HCT116 (cell line): Measurements from ENCODE around the gene C2orf72. TPM values are rescaled to one million over a fixed set of nuclear protein-coding genes. Genes with fewer than 3 reads are reported as not detected.

Experiments
- ATAC-seq: fragments of 200-7000 bp; cut with Tn5 transposase; 2 replicates; pipeline ENCODE4 v1.9.1; 2020; ENCODE audit warnings: mild to moderate bottlenecking, moderate library complexity
- BruUV-seq: library from RNA; stranded (reverse); fragments of 400-500 nt; replicated peaks from 2 replicates; lab custom pipeline; 2021; lab: Mats Ljungman, UMichigan
- CTCF ChIA-PET: fragments of 300-600 bp; sonication (Branson Sonifier 250); formaldehyde crosslinking; loops from one replicate; lab custom pipeline; 2021; ENCODE audit warnings: antibody characterized with exemption; lab: Charles Lee
- POLR2A ChIA-PET: fragments of 300-600, 350-600 bp; sonication (Branson Sonifier 250); formaldehyde crosslinking; loops from one replicate; lab custom pipeline; 2021; ENCODE audit warnings: antibody characterized with exemption; lab: Charles Lee
- RAD21 ChIA-PET, 2 experiments: fragments of 300-600 bp; sonication (Branson Sonifier 250); formaldehyde crosslinking; loops; one replicate each; lab custom pipeline; 2023; ENCODE audit warnings: low total read pairs in 2 of 2; ENCODE audit not compliant: uncharacterized antibody in 2 of 2, unreplicated experiment in 2 of 2, low non-redundant PET in 1 of 2; lab: Charles Lee
- DNase-seq: peaks from one replicate; pipeline ENCODE4 v3.0.0-alpha.2; 2010; ENCODE audit warnings: low read depth, low spot score
- H2AFZ ChIP-seq: fragments of 200-600 bp; shearing (Covaris generic), sonication (generic); 2 replicates; pipeline ENCODE4 v1.6.1; 2017; ENCODE audit warnings: low read depth, mixed run types, mixed read lengths, antibody characterized with exemption, low read length; ENCODE audit not compliant: poor library complexity, severe bottlenecking
- H3K27ac ChIP-seq: 2 replicates; pipeline ENCODE4 v1.5.1; 2012; ENCODE audit warnings: low read depth, low read length
- H3K27me3 ChIP-seq: fragments of 200-600 bp; sonication (generic); 2 replicates; pipeline ENCODE4 v1.6.1; 2016; ENCODE audit warnings: mixed run types, low read length, mixed read lengths; ENCODE audit not compliant: insufficient read depth
- H3K36me3 ChIP-seq, 2 experiments: fragments of 200-500 bp in 1 of 2; fragments of 200-600 bp in 1 of 2; sonication (Bioruptor generic) in 1 of 2; sonication (generic) in 1 of 2; 2 replicates each; pipeline versions ENCODE4 v1.5.1 to v1.6.1; 2014 to 2016; ENCODE audit warnings: low read length in 2 of 2, inconsistent platforms in 1 of 2, mixed read lengths in 1 of 2, mixed run types in 1 of 2; ENCODE audit not compliant: insufficient read depth in 2 of 2, control insufficient read depth in 1 of 2
- H3K4me1 ChIP-seq, 2 experiments: fragments of 200-600 bp in 1 of 2; sonication (generic) in 1 of 2; 2 replicates each; pipeline versions ENCODE4 v1.5.1 to v1.6.1; 2012 to 2017; ENCODE audit warnings: low read length in 2 of 2, inconsistent platforms in 1 of 2, mild to moderate bottlenecking in 1 of 2, mixed read lengths in 1 of 2, mixed run types in 1 of 2, moderate library complexity in 1 of 2; ENCODE audit not compliant: insufficient read depth in 2 of 2, control insufficient read depth in 1 of 2
- H3K4me2 ChIP-seq: fragments of 200-600 bp; sonication (generic); 2 replicates; pipeline ENCODE4 v1.6.1; 2017; ENCODE audit warnings: mixed run types, low read length, mixed read lengths
- H3K4me3 ChIP-seq, 2 experiments: fragments of 200-600 bp in 1 of 2; sonication (generic) in 1 of 2; replicated peaks in 1 of 2; 2 replicates each; pipeline ENCODE4 v1.5.1; 2011 to 2016; ENCODE audit warnings: low read length in 2 of 2, control low read depth in 1 of 2, low read depth in 1 of 2, mild to moderate bottlenecking in 1 of 2, mixed read lengths in 1 of 2, mixed run types in 1 of 2
- H3K79me2 ChIP-seq: fragments of 200-600 bp; sonication (generic); 2 replicates; pipeline ENCODE4 v1.6.1; 2017; ENCODE audit warnings: mild to moderate bottlenecking, mixed run types, low read length, moderate library complexity, mixed read lengths; ENCODE audit not compliant: insufficient read depth
- H3K9ac ChIP-seq: fragments of 200-600 bp; sonication (generic); 2 replicates; pipeline ENCODE4 v1.6.1; 2016; ENCODE audit warnings: low read length, mixed read lengths
- H3K9me2 ChIP-seq: fragments of 200-600 bp; sonication (generic), shearing (Covaris generic); 2 replicates; pipeline ENCODE4 v1.6.1; 2017; ENCODE audit warnings: mixed run types, mild to moderate bottlenecking, moderate library complexity; ENCODE audit not compliant: insufficient read depth
- H3K9me3 ChIP-seq, 2 experiments: fragments of 200-500 bp in 1 of 2; fragments of 200-600 bp in 1 of 2; sonication (Bioruptor generic) in 1 of 2; sonication (generic) in 1 of 2; 2 replicates each; pipeline ENCODE4 v1.6.1; 2014 to 2017; ENCODE audit warnings: low read length in 2 of 2, mixed read lengths in 2 of 2, inconsistent platforms in 1 of 2, low read depth in 1 of 2, mild to moderate bottlenecking in 1 of 2, mixed run types in 1 of 2, moderate library complexity in 1 of 2; ENCODE audit not compliant: control insufficient read depth in 1 of 2, insufficient read depth in 1 of 2
- H4K20me1 ChIP-seq: fragments of 200-600 bp; sonication (generic), shearing (Covaris generic); 2 replicates; pipeline ENCODE4 v1.6.1; 2017; ENCODE audit warnings: mixed run types, mild to moderate bottlenecking, moderate library complexity; ENCODE audit not compliant: insufficient read depth
- ATF3 ChIP-seq: IDR thresholded peaks from 2 replicates; pipeline ENCODE4 v1.6.1; 2012
- CEBPB ChIP-seq: IDR thresholded peaks from 2 replicates; pipeline ENCODE4 v1.6.1; 2012; ENCODE audit warnings: low read depth
- FOSL1 ChIP-seq: IDR thresholded peaks from 2 replicates; pipeline ENCODE4 v1.6.1; 2012; ENCODE audit warnings: low read depth
- MAX ChIP-seq: IDR thresholded peaks from 2 replicates; pipeline ENCODE4 v1.6.1; 2012
- RAD21 ChIP-seq: IDR thresholded peaks from 2 replicates; pipeline ENCODE4 v1.6.1; 2012; ENCODE audit warnings: low read depth, mild to moderate bottlenecking
- TCF7L2 ChIP-seq: IDR thresholded peaks from 2 replicates; pipeline ENCODE4 v1.7.0; 2011; ENCODE audit warnings: borderline replicate concordance, inconsistent platforms; ENCODE audit not compliant: insufficient read depth, insufficient read length; ENCODE audit errors: extremely low read depth
- ZBTB33 ChIP-seq: IDR thresholded peaks from 2 replicates; pipeline ENCODE4 v1.6.1; 2011; ENCODE audit warnings: mild to moderate bottlenecking, low read length, moderate library complexity; ENCODE audit not compliant: insufficient replicate concordance; ENCODE audit errors: extremely low read depth
- intact Hi-C: fragments of 100-400 bp; cut with micrococcal nuclease; formaldehyde crosslinking; loops from 2 replicates; pipeline ENCODE4 v1.10.0; 2022
- total RNA-seq: library from RNA; stranded (reverse); gene quantifications from one replicate; pipeline ENCODE4 v1.2.1, GENCODE V29; 2021; ENCODE audit not compliant: unreplicated experiment

C2orf72 gene
- total RNA-seq, 1 experiment from 2014 or later = 3.7 TPM

GRCh38 chr2:231094736-231095346 lies 57.5 kb downstream of the C2orf72 start:
- Histone ChIP-seq H3K4me2 (no peak overlapping the region), H3K27ac (no peak overlapping the region), H3K4me3 (no peak overlapping the region), H3K4me1 (peaks cover 3 to 12% of the 10 kb centered on the region in 2 experiments), H3K9ac (no peak overlapping the region), H3K9me2 (no peaks in the 10 kb centered on the region), H3K27me3 (no peaks in the 10 kb centered on the region), H3K36me3 (peaks cover 5 to 9% of the 10 kb centered on the region in 2 experiments; a peak in 1 of 4 replicates), H3K9me3 (no peaks in the 10 kb centered on the region), H4K20me1 (no peaks in the 10 kb centered on the region), H2AFZ (no peak overlapping the region), H3K79me2 (peaks cover 39% of the 10 kb centered on the region; the same call in 1 of the 2 replicates)
- BruUV-seq = no TSS peak
- ChIA-PET RAD21 (no interaction called here), CTCF (interaction anchor here (1.4 kb wide), 1 partner anchor 9 kb away, joined by 7 read pairs; no protein-coding TSS in a partner anchor), POLR2A (no interaction called here)
- ATAC-seq (no peak), DNase-seq (no peak)
- intact Hi-C loops = no loop called here
- TF ChIP-seq ZBTB33 = no peak
- no peak for TF ChIP-seq FOSL1
- TF ChIP-seq TCF7L2 = no peak
- TF ChIP-seq RAD21 = no peak
- no peak for TF ChIP-seq ATF3
- TF ChIP-seq CEBPB = no peak
- no peak for TF ChIP-seq MAX

Other genes with a start within 250 kb of the C2orf72 start
- gene ITM2C, start 172.6 kb upstream of the C2orf72 start, total RNA-seq = 117 TPM
- not detected for gene GPR55, start 112.3 kb upstream of the C2orf72 start, total RNA-seq
- gene SPATA3, start 41.4 kb upstream of the C2orf72 start, total RNA-seq = not detected
- gene PSMD1, start 19.3 kb downstream of the C2orf72 start, total RNA-seq = 133 TPM
- not detected for gene HTR2B, start 87.5 kb downstream of the C2orf72 start, total RNA-seq
- gene ARMC9, start 161.1 kb downstream of the C2orf72 start, total RNA-seq = 16.4 TPM